HepG2 (cell line): ENCODE data around the gene IRAK2. TPM values are rescaled to one million over a fixed set of nuclear protein-coding genes. Genes with fewer than 3 reads are reported as not detected.

Source experiments
- BCL6 ChIP-seq: IDR thresholded peaks from 2 replicates; pipeline ENCODE4 v1.6.1; 2016; ENCODE audit warnings: missing genetic modification reagents, missing compliant biosample characterization
- KDM2A ChIP-seq: sonication (generic); formaldehyde crosslinking; IDR thresholded peaks from 2 replicates; pipeline ENCODE4 v1.4.0; 2020; ENCODE audit warnings: low read depth, missing genetic modification reagents, borderline replicate concordance
- NR3C1 ChIP-seq: sonication (generic); formaldehyde crosslinking; IDR thresholded peaks from 2 replicates; pipeline ENCODE4 v1.4.0; 2020; ENCODE audit warnings: missing genetic modification reagents
- SRY ChIP-seq: sonication (generic); formaldehyde crosslinking; IDR thresholded peaks from 2 replicates; pipeline ENCODE4 v1.8.0; 2022; ENCODE audit warnings: mild to moderate bottlenecking, missing genetic modification reagents
- TGIF2 ChIP-seq: IDR thresholded peaks from 2 replicates; pipeline ENCODE4 v1.6.1; 2016; ENCODE audit warnings: control low read depth, missing compliant biosample characterization
- ZBTB38 ChIP-seq: sonication (generic); formaldehyde crosslinking; IDR thresholded peaks from 2 replicates; pipeline ENCODE4 v1.5.1; 2020; ENCODE audit warnings: mild to moderate bottlenecking, missing genetic modification reagents
- ZFP36 ChIP-seq: fragments of 150-350 bp; IDR thresholded peaks from 2 replicates; pipeline ENCODE4 v1.6.1; 2018; ENCODE audit warnings: borderline replicate concordance, low read length, low read depth; ENCODE audit not compliant: partially characterized antibody
- ZMYM3 ChIP-seq: sonication (generic); formaldehyde crosslinking; IDR thresholded peaks from 2 replicates; pipeline ENCODE4 v1.5.1; 2020; ENCODE audit warnings: mild to moderate bottlenecking, missing genetic modification reagents
- ZNF367 ChIP-seq: sonication (generic); formaldehyde crosslinking; IDR thresholded peaks from 2 replicates; pipeline ENCODE4 v1.4.0; 2020; ENCODE audit warnings: missing genetic modification reagents, borderline replicate concordance
- polyA plus RNA-seq, 8 experiments: library from polyadenylated mRNA; depleted of rRNA in 3 of 8; stranded (reverse) in 7 of 8; unstranded in 1 of 8; fragments of >200 nt; fragmentation: Illumina TruSeq in 4 of 8; extraction: Trizol in 4 of 8; gene quantifications; 2 replicates each; pipeline versions ENCODE4 v1.2.1 to v1.2.3, GENCODE V29; 2011 to 2016; ENCODE audit warnings: low read depth in 4 of 8, missing spikeins in 1 of 8, mixed read lengths in 1 of 8; ENCODE audit not compliant: insufficient read depth in 1 of 8
- total RNA-seq, 5 experiments: library from RNA; depleted of rRNA; stranded (reverse); fragments of >200 nt; fragmentation: Illumina TruSeq; extraction: Trizol; gene quantifications; 2 replicates each; pipeline ENCODE4 v1.2.3, GENCODE V29; 2016; ENCODE audit warnings: low read depth in 1 of 5
- TF ChIP-seq, protein P1 (sequence below): sonication (generic); formaldehyde crosslinking; IDR thresholded peaks from 2 replicates; pipeline ENCODE4 v1.8.1; 2023; ENCODE audit warnings: missing genetic modification reagents, inconsistent platforms, borderline replicate concordance
- TF ChIP-seq, protein P2 (sequence below): sonication (generic); formaldehyde crosslinking; IDR thresholded peaks from 2 replicates; pipeline ENCODE4 v1.8.0; 2022; ENCODE audit warnings: mild to moderate bottlenecking, missing genetic modification reagents, moderate library complexity
- TF ChIP-seq, protein P3 (sequence below): sonication (generic); formaldehyde crosslinking; IDR thresholded peaks from 2 replicates; pipeline ENCODE4 v1.4.0; 2020; ENCODE audit warnings: mild to moderate bottlenecking, missing genetic modification reagents
- TF ChIP-seq, protein P4 (sequence below): sonication (generic); formaldehyde crosslinking; IDR thresholded peaks from 2 replicates; pipeline ENCODE4 v1.9.0; 2022; ENCODE audit warnings: low read depth, missing genetic modification reagents

Gene IRAK2
- total and polyA plus RNA-seq, 2 of the 13 experiments (the other 11 are each of a cell fraction or from before 2014, with no cell fraction given): 13.1 to 23.3 TPM

DNA sequence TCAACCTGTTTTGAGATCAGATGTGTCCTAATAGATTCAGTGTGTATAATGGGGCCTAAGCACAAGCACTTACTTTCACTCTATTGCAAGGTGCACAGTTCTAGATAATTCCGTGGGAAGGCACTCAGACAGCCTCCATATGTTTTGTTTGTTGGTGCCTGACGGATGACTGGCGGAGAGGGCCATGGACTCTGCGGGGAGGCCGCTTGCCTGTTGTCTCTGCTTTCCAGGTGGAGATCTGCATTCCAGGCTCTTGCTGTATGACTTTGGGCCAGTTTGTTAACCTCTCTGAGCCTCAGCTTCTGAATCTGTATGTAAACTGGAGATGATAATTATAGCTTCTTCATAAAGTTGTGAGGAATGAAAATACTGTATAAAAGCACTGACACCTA lies 1.5 kb downstream of the IRAK2 start (continued):
- TF ChIP-seq, protein P1, sequence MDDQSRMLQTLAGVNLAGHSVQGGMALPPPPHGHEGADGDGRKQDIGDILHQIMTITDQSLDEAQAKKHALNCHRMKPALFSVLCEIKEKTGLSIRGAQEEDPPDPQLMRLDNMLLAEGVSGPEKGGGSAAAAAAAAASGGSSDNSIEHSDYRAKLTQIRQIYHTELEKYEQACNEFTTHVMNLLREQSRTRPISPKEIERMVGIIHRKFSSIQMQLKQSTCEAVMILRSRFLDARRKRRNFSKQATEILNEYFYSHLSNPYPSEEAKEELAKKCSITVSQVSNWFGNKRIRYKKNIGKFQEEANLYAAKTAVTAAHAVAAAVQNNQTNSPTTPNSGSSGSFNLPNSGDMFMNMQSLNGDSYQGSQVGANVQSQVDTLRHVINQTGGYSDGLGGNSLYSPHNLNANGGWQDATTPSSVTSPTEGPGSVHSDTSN (CRISPR knock-in tag): no peak
- TF ChIP-seq, protein P2, sequence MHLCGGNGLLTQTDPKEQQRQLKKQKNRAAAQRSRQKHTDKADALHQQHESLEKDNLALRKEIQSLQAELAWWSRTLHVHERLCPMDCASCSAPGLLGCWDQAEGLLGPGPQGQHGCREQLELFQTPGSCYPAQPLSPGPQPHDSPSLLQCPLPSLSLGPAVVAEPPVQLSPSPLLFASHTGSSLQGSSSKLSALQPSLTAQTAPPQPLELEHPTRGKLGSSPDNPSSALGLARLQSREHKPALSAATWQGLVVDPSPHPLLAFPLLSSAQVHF (CRISPR knock-in tag): no peak
- TF ChIP-seq, protein P3, sequence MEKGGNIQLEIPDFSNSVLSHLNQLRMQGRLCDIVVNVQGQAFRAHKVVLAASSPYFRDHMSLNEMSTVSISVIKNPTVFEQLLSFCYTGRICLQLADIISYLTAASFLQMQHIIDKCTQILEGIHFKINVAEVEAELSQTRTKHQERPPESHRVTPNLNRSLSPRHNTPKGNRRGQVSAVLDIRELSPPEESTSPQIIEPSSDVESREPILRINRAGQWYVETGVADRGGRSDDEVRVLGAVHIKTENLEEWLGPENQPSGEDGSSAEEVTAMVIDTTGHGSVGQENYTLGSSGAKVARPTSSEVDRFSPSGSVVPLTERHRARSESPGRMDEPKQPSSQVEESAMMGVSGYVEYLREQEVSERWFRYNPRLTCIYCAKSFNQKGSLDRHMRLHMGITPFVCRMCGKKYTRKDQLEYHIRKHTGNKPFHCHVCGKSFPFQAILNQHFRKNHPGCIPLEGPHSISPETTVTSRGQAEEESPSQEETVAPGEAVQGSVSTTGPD (CRISPR knock-in tag): no peak
- no peak for TF ChIP-seq TGIF2 (CRISPR knock-in tag)
- 0 out of 2 replicates have a peak, but pooled peaks have one; percentile 35 for TF ChIP-seq SRY
- peak; percentile 71 for TF ChIP-seq ZMYM3
- TF ChIP-seq BCL6: peak; percentile 62; the same call in 1 of the 2 replicates
- TF ChIP-seq ZBTB38 (CRISPR knock-in tag): peak; percentile 98
- no peak for TF ChIP-seq NR3C1 (CRISPR knock-in tag)
- TF ChIP-seq ZFP36: peak; percentile 18
- no peak for TF ChIP-seq KDM2A (CRISPR knock-in tag)
- TF ChIP-seq ZNF367 (CRISPR knock-in tag): no peak
- TF ChIP-seq, protein P4, sequence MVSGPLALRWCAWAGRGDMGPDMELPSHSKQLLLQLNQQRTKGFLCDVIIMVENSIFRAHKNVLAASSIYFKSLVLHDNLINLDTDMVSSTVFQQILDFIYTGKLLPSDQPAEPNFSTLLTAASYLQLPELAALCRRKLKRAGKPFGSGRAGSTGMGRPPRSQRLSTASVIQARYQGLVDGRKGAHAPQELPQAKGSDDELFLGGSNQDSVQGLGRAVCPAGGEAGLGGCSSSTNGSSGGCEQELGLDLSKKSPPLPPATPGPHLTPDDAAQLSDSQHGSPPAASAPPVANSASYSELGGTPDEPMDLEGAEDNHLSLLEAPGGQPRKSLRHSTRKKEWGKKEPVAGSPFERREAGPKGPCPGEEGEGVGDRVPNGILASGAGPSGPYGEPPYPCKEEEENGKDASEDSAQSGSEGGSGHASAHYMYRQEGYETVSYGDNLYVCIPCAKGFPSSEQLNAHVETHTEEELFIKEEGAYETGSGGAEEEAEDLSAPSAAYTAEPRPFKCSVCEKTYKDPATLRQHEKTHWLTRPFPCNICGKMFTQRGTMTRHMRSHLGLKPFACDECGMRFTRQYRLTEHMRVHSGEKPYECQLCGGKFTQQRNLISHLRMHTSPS (CRISPR knock-in tag): no peak
